ENCODE results near the gene TPP2.

DNA sequence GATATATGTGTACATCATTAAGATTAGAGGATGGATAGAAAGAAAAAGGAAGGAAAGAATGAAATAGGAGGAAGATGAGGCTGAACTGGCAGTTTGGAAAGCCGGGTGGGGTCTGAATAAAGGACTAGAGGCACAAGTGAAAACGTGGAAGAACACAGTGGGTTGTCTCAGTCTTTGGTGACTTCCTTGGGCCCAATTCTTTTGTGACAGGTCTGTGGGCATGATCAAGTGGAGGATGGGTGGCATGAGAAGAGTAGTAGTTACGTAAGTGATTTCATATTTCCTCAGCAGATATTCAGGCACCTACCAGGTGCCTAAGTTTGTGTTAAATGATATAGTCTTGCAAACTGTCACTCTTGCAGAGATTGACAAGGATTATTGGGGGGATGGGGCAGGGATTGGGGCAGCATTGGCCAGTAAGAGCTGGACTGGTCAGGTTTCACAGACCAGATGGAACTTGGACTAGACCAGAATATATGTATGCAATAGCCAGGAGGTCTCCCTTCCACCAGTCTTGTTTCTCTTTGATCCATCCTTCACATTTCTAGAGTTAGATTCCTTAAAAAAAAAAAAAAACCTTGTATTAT lies 2.7 kb downstream of the TPP2 start:
- TF ChIP-seq CTCF (IDR thresholded peaks at IDR 0.05) (no peak), POLR2AphosphoS5 (IDR thresholded peaks at IDR 0.05) (no peak), POLR2A (IDR thresholded peaks at IDR 0.05) (no peak)

Measured in prostate gland (tissue), 2 donors.